GM12874 (cell line): ENCODE data around the gene NECTIN2.

Experiments used
- TF ChIP-seq, protein P1 (sequence below): IDR thresholded peaks from 2 replicates; pipeline ENCODE4 v1.5.1; 2011; ENCODE audit warnings: low read depth, mild to moderate bottlenecking, control low read depth, low read length, moderate library complexity; ENCODE audit not compliant: insufficient read depth

The NECTIN2 gene

DNA sequence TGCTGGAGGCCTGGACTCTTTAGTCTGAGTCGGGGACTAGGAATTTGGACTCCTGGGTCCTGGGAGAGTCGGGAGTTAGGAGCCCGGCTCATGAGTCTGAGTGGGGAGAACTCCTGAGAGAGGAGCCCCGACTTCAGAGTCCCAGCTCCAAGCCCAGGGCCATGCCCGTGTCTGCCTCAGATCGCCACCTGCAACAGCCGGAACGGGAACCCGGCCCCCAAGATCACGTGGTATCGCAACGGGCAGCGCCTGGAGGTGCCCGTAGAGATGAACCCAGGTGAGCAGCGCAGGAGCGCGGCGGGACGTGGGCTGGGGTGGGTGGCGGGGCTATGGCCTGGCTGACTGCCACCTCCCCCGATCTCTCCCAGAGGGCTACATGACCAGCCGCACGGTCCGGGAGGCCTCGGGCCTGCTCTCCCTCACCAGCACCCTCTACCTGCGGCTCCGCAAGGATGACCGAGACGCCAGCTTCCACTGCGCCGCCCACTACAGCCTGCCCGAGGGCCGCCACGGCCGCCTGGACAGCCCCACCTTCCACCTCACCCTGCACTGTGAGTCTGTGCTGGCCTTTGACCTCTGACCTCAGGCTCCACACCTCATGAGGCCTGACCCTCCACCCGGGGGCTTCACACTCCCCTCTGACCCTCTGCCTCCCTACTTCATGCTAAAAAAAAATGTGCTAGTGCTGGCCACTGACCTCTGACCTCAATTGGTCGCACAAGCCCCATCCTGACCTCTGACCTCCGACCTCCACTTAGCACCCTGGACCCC is 32.8 kb upstream of the NECTIN2 start:
- TF ChIP-seq, protein P1, sequence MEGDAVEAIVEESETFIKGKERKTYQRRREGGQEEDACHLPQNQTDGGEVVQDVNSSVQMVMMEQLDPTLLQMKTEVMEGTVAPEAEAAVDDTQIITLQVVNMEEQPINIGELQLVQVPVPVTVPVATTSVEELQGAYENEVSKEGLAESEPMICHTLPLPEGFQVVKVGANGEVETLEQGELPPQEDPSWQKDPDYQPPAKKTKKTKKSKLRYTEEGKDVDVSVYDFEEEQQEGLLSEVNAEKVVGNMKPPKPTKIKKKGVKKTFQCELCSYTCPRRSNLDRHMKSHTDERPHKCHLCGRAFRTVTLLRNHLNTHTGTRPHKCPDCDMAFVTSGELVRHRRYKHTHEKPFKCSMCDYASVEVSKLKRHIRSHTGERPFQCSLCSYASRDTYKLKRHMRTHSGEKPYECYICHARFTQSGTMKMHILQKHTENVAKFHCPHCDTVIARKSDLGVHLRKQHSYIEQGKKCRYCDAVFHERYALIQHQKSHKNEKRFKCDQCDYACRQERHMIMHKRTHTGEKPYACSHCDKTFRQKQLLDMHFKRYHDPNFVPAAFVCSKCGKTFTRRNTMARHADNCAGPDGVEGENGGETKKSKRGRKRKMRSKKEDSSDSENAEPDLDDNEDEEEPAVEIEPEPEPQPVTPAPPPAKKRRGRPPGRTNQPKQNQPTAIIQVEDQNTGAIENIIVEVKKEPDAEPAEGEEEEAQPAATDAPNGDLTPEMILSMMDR, result no peak

DNA sequence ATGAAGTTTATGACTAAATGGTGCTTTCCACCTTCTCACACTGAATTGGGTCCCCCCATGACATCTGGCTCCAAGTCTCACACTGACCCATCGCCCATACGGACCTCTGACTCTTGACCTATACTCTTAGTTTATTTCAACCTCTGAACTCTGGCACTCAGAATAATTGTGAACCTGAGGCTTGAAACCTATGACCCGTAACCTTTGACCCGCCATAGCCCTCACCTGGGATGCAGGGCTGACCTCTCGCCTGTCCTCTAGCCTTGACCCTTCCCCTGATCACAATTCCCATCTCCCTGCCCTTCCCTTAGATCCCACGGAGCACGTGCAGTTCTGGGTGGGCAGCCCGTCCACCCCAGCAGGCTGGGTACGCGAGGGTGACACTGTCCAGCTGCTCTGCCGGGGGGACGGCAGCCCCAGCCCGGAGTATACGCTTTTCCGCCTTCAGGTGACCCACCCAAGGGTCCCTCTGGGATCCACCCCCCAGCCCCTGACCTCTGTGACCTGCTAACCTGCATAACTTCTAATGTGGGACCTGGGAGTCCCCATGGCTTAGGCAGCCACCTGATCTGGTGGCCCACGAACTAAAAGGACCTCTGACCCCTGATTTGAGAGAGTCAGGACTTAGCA is 32.1 kb upstream of the NECTIN2 start:
- TF ChIP-seq, protein P1, result no peak

DNA sequence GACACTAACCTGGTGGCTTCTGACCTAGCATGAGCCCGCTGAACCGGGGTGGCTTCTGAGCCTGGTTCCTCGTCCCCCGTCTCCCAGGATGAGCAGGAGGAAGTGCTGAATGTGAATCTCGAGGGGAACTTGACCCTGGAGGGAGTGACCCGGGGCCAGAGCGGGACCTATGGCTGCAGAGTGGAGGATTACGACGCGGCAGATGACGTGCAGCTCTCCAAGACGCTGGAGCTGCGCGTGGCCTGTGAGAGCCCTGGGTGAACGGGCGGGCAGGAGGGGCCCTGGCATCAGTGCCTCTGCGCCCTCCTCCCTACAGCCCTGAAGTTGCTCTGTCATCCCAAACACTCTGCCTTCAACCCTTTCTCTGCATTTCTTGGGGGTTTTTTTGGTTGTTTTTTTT is 31.6 kb upstream of the NECTIN2 start:
- TF ChIP-seq, protein P1, result no peak

DNA sequence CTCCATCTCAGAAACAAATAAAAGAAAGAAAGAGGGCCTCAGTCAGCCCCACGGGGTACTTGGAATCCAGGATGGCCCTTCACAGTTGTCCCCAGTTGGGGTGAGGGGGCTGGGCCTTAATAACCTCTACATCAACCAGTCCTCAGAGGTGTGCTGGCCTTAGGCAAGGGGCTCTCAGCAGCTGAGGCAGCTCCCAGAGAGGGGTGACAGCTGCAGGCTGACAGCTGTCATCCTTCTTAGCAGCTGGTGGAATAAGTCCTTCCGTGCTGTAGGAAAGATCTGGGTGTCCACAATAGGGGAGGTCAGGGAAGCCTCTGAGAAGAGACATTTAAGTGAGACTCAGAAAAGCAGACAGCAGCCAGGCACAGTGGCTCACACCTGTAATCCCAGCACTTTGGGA is 29.8 kb upstream of the NECTIN2 start:
- TF ChIP-seq, protein P1, result no peak

DNA sequence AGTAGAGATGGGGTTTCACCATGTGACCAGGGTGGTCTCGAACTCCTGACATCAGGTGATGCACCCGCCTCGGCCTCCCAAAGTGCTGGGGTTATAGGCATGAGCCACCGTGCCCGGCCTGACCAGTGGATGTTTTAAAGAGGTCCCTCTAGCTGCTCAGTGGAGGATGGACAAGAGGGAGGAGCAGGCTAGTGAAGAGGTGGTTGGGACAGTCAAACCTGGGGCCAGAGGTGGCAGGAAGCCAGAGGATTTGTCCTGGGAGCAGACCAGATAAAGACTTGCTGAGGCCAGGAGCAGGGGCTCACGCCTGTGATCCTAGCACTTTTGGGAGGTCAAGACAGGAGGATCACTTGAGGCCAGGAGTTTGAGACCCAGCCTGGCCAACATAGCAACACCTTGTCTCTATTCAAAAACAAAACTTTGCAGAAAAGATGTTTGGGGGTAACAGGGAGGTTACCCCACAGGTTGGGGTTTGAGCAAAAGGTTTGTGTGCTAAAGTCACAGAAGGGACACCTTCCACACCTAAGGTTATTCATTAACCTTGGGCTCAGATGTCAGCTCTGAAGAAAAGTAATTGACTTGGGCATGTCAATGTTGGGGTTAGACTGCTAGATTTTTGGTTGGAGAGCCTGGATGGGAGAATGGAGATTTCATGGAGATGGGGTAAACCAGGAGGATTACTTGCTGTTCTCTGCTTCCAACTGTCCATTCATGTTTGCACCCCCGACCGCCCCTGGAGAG is 28.2 kb upstream of the NECTIN2 start:
- TF ChIP-seq, protein P1, result no peak

DNA sequence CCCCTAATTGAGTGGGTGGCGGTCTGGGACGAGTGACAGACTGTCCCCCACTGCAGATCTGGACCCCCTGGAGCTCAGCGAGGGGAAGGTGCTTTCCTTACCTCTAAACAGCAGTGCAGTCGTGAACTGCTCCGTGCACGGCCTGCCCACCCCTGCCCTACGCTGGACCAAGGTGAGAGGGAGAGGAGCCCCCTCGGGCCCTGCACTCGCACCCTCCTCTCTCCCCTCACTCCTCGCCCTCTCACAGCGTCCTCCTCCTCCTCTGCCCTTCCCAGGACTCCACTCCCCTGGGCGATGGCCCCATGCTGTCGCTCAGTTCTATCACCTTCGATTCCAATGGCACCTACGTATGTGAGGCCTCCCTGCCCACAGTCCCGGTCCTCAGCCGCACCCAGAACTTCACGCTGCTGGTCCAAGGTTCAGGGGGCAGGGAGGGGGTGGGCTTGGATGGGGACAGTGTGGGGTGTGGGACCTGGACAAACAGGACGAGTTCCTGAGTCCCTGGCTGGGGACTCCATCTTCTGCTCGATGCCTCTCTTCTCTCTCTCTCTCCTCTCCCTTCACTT is 27.5 kb upstream of the NECTIN2 start:
- TF ChIP-seq, protein P1, result no peak

DNA sequence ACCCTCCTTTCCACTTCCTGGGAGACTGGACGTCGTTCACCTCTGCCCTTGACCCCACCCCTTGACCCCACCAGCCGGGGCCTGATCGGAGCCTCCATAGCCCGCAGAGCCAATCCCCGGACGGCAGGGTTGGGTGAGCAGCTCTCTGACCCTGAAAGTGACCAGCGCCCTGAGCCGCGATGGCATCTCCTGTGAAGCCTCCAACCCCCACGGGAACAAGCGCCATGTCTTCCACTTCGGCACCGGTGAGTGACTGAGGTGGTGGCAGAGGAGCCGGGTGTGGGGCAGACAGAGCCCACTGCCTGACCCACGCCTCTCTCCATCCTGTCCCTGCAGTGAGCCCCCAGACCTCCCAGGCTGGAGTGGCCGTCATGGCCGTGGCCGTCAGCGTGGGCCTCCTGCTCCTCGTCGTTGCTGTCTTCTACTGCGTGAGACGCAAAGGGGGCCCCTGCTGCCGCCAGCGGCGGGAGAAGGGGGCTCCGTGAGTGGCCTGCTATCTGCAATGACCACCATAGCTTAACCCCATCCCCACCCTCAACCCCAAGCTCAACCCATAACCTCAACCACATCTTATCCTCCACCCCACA is 26.8 kb upstream of the NECTIN2 start:
- TF ChIP-seq, protein P1, result no peak
